CD14-positive monocyte (primary cell): Measurements from ENCODE around the gene DCTD. TPM values are rescaled to one million over a fixed set of nuclear protein-coding genes. Genes with fewer than 3 reads are reported as not detected.

Experiments
- DNase-seq, 3 donors: peaks; one replicate each; pipeline ENCODE4 v3.0.0-alpha.2; 2011 to 2022
- H2AFZ ChIP-seq: 2 replicates; pipeline ENCODE4 v1.6.0; 2012; ENCODE audit warnings: mild to moderate bottlenecking, low read depth, low read length, inconsistent platforms; ENCODE audit not compliant: insufficient read depth, poor library complexity, severe bottlenecking
- H3K27ac ChIP-seq, 2 donors: 1 replicate in 1 of 2; 2 replicates in 1 of 2; pipeline ENCODE4 v1.5.1; 2012 to 2013; ENCODE audit warnings: low read length in 2 of 2, control low read depth in 1 of 2, inconsistent platforms in 1 of 2, low read depth in 1 of 2, mild to moderate bottlenecking in 1 of 2
- H3K27me3 ChIP-seq, 2 donors: one replicate each; pipeline versions ENCODE4 v1.6.0 to v1.6.1; 2011 to 2013; ENCODE audit warnings: low read length in 2 of 2; ENCODE audit not compliant: control insufficient read depth in 2 of 2, insufficient read depth in 2 of 2
- H3K36me3 ChIP-seq, 2 donors: replicated peaks in 1 of 2; 1 replicate in 1 of 2; 2 replicates in 1 of 2; pipeline versions ENCODE4 v1.5.1 to v1.6.1; 2012 to 2013; ENCODE audit warnings: low read length in 2 of 2, control low read depth in 1 of 2, inconsistent platforms in 1 of 2, mild to moderate bottlenecking in 1 of 2; ENCODE audit not compliant: insufficient read depth in 2 of 2, control insufficient read depth in 1 of 2
- H3K4me1 ChIP-seq, 2 donors: 1 replicate in 1 of 2; 2 replicates in 1 of 2; pipeline versions ENCODE4 v1.5.1 to v1.6.1; 2012 to 2013; ENCODE audit warnings: low read length in 2 of 2, control low read depth in 1 of 2, inconsistent platforms in 1 of 2, mild to moderate bottlenecking in 1 of 2, moderate library complexity in 1 of 2; ENCODE audit not compliant: insufficient read depth in 2 of 2, control insufficient read depth in 1 of 2
- H3K4me2 ChIP-seq: replicated peaks from 2 replicates; pipeline ENCODE3; 2012; ENCODE audit warnings: low read length, moderate library complexity, mild to moderate bottlenecking; ENCODE audit not compliant: poor library complexity, severe bottlenecking; ENCODE audit errors: extremely low read depth
- H3K4me3 ChIP-seq, 3 experiments: fragments of 200-600 bp in 1 of 3; sonication (generic) in 1 of 3; replicated peaks in 1 of 3; 1 replicate in 2 of 3; 2 replicates in 1 of 3; pipeline ENCODE4 v1.5.1; 2011 to 2013; ENCODE audit warnings: low read length in 3 of 3, mild to moderate bottlenecking in 3 of 3, control low read depth in 2 of 3, low read depth in 2 of 3, inconsistent platforms in 1 of 3, moderate library complexity in 1 of 3
- H3K79me2 ChIP-seq: 2 replicates; pipeline ENCODE4 v1.6.0; 2012; ENCODE audit warnings: mild to moderate bottlenecking, control low read depth, inconsistent platforms, low read length, moderate library complexity; ENCODE audit not compliant: insufficient read depth
- H3K9ac ChIP-seq: 2 replicates; pipeline ENCODE4 v1.6.0; 2017; ENCODE audit warnings: low read length, mild to moderate bottlenecking; ENCODE audit not compliant: insufficient read depth, poor library complexity, severe bottlenecking
- H3K9me3 ChIP-seq, 2 donors: replicated peaks in 1 of 2; 1 replicate in 1 of 2; 2 replicates in 1 of 2; pipeline versions ENCODE4 v1.5.1 to v1.6.1; 2012 to 2013; ENCODE audit warnings: low read length in 2 of 2, control low read depth in 1 of 2; ENCODE audit not compliant: control insufficient read depth in 1 of 2, insufficient read depth in 1 of 2
- H4K20me1 ChIP-seq: 2 replicates; pipeline ENCODE4 v1.6.0; 2012; ENCODE audit warnings: mild to moderate bottlenecking, low read length, control low read depth, moderate library complexity; ENCODE audit not compliant: insufficient read depth
- H3K27ac Mint-ChIP-seq, 7 donors: one replicate each; pipeline ENCODE4 v1.8.0; 2020; ENCODE audit warnings: mild to moderate bottlenecking in 7 of 7, mixed read lengths in 7 of 7, moderate library complexity in 6 of 7, inconsistent platforms in 2 of 7
- H3K27me3 Mint-ChIP-seq, 3 donors: one replicate each; pipeline ENCODE4 v1.8.0; 2021 to 2022; ENCODE audit warnings: low read depth in 3 of 3, mild to moderate bottlenecking in 3 of 3, mixed read lengths in 3 of 3, moderate library complexity in 3 of 3, inconsistent platforms in 1 of 3
- H3K36me3 Mint-ChIP-seq, 2 donors: one replicate each; pipeline ENCODE4 v1.8.0; 2020; ENCODE audit warnings: mixed read lengths in 2 of 2, inconsistent platforms in 1 of 2, mild to moderate bottlenecking in 1 of 2
- H3K4me1 Mint-ChIP-seq: one replicate; pipeline ENCODE4 v1.8.0; 2020; ENCODE audit warnings: mild to moderate bottlenecking, mixed read lengths
- H3K4me3 Mint-ChIP-seq, 2 donors: one replicate each; pipeline ENCODE4 v1.8.0; 2020; ENCODE audit warnings: mild to moderate bottlenecking in 2 of 2, mixed read lengths in 2 of 2, moderate library complexity in 1 of 2
- H3K9me3 Mint-ChIP-seq, 7 donors: one replicate each; pipeline ENCODE4 v1.8.0; 2020 to 2022; ENCODE audit warnings: mixed read lengths in 7 of 7, mild to moderate bottlenecking in 6 of 7, moderate library complexity in 6 of 7, inconsistent platforms in 2 of 7
- CTCF ChIP-seq: fragments of 200-600 bp; IDR thresholded peaks from one replicate; pipeline ENCODE4 v1.8.0; 2022; ENCODE audit warnings: antibody characterized with exemption, mild to moderate bottlenecking
- WGBS: methylation state at CpG from one replicate; pipeline ENCODE4 v1.1.5; 2013; ENCODE audit warnings: missing lambda C conversion rate; ENCODE audit not compliant: insufficient coverage; 5-methylcytosine and 5-hydroxymethylcytosine counted together
- intact Hi-C, 2 donors: fragments of 100-400 bp; cut with micrococcal nuclease; formaldehyde crosslinking; loops; one replicate each; pipeline versions ENCODE4 v1.15.0 to v1.15.1; 2023
- polyA plus RNA-seq, 3 donors: library from polyadenylated mRNA; depleted of rRNA in 1 of 3; unstranded in 2 of 3; stranded (reverse) in 1 of 3; fragments of 300-500 nt in 2 of 3; fragments of >200 nt in 1 of 3; fragmentation: Illumina TruSeq in 2 of 3; gene quantifications; 1 replicate in 2 of 3; 2 replicates in 1 of 3; pipeline ENCODE4 v1.2.3, GENCODE V29; 2012 to 2021

DCTD gene
- polyA plus RNA-seq, 3 donors = 45.8 to 49.9 (median 47.8) TPM

DNA sequence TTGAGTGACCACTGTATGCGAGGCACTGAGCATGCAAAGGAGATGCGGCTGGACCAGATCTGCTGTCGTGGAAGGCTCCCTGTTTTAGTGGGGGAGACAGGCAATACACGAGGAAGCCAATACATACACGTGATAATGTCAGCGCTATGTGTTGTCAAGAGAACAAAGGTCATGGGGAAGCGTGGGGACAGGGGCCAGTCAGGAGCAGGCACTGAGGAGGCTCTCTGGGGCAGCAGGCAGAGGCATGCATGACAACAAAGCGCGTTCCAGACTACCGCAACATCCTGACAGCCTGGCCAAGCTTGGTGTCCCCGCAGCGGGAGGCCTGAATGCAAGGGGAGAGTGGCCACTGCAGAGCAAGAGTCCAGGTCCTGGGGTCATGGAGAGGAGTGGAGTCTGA, 61.9 kb downstream of the DCTD start:
- Mint-ChIP-seq H3K36me3 (peaks cover 0 to 2% of the 10 kb centered on the region in 2 donors), H3K9me3 (peaks cover 2 to 31% (median 14%) of the 10 kb centered on the region in 7 donors), H3K4me3 (no peak overlapping the region), H3K27ac (no peak overlapping the region), H3K27me3 (peaks cover 0 to 6% (median 4%) of the 10 kb centered on the region in 3 donors), H3K4me1 (no peaks in the 10 kb centered on the region)
- H2AFZ ChIP-seq = no peak overlapping the region
- no peak overlapping the region for H3K4me2 ChIP-seq
- H3K36me3 ChIP-seq = no peaks in the 10 kb centered on the region
- H3K9ac ChIP-seq = no peak overlapping the region
- no peak overlapping the region for H3K4me3 ChIP-seq
- H3K9me3 ChIP-seq = peaks cover 0 to 25% of the 10 kb centered on the region in 2 donors
- no peaks in the 10 kb centered on the region for H3K79me2 ChIP-seq
- H3K4me1 ChIP-seq = no peaks in the 10 kb centered on the region
- no peak for TF ChIP-seq CTCF
- WGBS = 95% methylated on average over 11 of the region's 12 CpGs
- no peaks in the 10 kb centered on the region for H4K20me1 ChIP-seq
- intact Hi-C loops = no loop called here
- no peak overlapping the region for H3K27ac ChIP-seq
- no peak for DNase-seq
- H3K27me3 ChIP-seq = no peaks in the 10 kb centered on the region

DNA sequence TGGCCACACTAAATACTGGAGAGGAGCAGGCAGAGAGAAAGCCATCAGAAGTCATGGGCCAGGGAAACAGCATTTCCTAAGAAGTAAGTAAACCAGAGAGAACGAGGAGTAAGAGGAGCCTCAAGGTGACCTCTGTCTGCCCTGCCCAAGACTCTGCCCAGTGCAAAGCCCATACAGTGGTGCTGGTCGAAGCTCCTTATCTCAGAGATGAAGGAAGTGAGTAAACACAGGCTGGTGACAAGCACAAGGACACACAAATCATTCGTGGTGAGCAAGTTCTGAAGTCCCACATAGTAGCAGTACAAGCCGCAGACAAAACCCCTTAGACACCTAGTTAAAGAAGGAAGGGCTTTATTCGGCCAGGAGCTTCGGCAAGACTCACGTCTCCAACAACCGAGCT, 62.7 kb downstream of the DCTD start:
- H2AFZ ChIP-seq = no peak overlapping the region
- H3K4me1 ChIP-seq = no peaks in the 10 kb centered on the region
- H3K4me3 Mint-ChIP-seq = no peak overlapping the region
- H3K27me3 ChIP-seq = no peaks in the 10 kb centered on the region
- peaks cover 0 to 18% of the 10 kb centered on the region in 2 donors for H3K9me3 ChIP-seq
- no peak overlapping the region for H3K4me3 ChIP-seq
- intact Hi-C loops = no loop called here
- H3K36me3 Mint-ChIP-seq = no peaks in the 10 kb centered on the region
- TF ChIP-seq CTCF = no peak
- H3K27me3 Mint-ChIP-seq = peaks cover 0 to 6% (median 4%) of the 10 kb centered on the region in 3 donors
- H3K27ac Mint-ChIP-seq = no peak overlapping the region
- H4K20me1 ChIP-seq = no peaks in the 10 kb centered on the region
- H3K9ac ChIP-seq = no peak overlapping the region
- H3K27ac ChIP-seq = no peak overlapping the region
- 72% methylated on average over 4 of the region's 8 CpGs for WGBS
- H3K9me3 Mint-ChIP-seq = peaks cover 2 to 26% (median 12%) of the 10 kb centered on the region in 7 donors
- DNase-seq = no peak
- H3K4me2 ChIP-seq = no peak overlapping the region
- H3K79me2 ChIP-seq = no peaks in the 10 kb centered on the region
- no peaks in the 10 kb centered on the region for H3K4me1 Mint-ChIP-seq
- H3K36me3 ChIP-seq = no peaks in the 10 kb centered on the region
